ENCODE results near the gene UGT1A9.

The UGT1A9 gene

GRCh38 chr2:233799716-233800115, 128.0 kb downstream of the UGT1A9 start:
- no peak overlapping the region for H3K4me3 Mint-ChIP-seq
- H3K36me3 Mint-ChIP-seq = no peaks in the 10 kb centered on the region
- no peaks in the 10 kb centered on the region for H3K4me1 Mint-ChIP-seq (ENCODE audit: low read depth)
- H3K9me3 Mint-ChIP-seq (ENCODE audit: low read depth) = no peaks in the 10 kb centered on the region
- H3K27ac Mint-ChIP-seq = no peak overlapping the region
- H3K27me3 Mint-ChIP-seq = peaks cover 6% of the 10 kb centered on the region

DNA sequence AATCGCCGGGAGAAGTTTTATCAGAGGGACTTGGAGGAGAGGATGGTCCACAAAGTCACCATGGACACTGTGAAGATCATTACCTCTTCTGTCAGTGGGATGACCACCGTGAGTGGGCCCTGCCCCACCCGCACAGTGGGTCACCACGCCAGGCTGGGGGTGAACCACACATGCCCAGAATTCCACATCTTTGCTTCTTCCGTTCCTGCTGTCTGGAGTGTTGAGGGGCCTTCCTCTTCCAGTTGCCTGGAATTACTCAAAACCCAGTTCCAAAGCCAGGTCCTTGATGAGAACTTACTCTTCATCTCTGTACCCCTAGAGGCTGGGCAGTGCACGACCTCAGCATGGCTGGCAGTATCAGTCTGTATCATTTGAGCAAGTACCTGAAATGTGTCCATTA, 128.5 kb downstream of the UGT1A9 start:
- no peaks in the 10 kb centered on the region for H3K36me3 Mint-ChIP-seq
- H3K9me3 Mint-ChIP-seq (ENCODE audit: low read depth) = no peaks in the 10 kb centered on the region
- H3K4me3 Mint-ChIP-seq = no peak overlapping the region
- H3K27ac Mint-ChIP-seq = no peak overlapping the region
- peaks cover 6% of the 10 kb centered on the region for H3K27me3 Mint-ChIP-seq
- H3K4me1 Mint-ChIP-seq (ENCODE audit: low read depth) = no peaks in the 10 kb centered on the region

DNA sequence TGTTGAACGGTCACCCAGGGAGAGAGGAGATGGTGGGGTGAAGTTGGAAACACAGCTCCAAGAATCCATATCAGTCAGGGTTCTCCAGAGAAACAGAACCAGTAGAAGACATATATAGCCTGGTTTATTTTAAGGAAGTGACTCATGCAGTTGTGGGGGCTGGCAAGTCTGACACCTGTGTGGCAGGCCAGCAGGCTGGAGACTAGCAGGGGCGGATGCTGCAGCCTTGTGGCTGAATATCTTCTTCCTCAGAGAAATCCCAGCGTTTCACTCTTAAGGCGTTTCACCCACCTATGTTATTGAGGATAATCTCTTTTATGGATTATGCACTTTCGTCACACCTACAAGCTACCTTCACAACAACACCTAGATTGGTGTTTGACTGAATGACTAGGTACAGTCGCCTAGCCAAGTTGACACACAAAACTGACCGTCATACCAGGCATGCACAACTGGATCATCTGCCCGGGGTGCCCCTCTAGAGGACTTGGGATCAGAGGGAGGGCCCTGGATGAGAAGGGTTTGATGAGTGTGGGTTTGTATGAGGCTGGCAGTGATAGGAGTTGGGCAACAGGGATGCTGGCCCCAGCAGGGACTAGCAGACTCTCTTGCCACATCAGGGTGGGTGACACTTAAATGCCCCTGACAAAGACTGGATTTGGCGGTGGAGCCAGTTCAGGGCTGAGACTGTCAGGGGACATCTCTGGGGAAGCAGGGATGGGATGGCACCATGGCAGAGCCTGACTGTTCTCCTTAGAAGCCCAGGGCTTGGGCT, 129.8 kb downstream of the UGT1A9 start:
- Mint-ChIP-seq H3K4me3 (no peak overlapping the region), H3K36me3 (no peaks in the 10 kb centered on the region), H3K4me1 (ENCODE audit: low read depth) (no peaks in the 10 kb centered on the region), H3K27me3 (peaks cover 6% of the 10 kb centered on the region), H3K9me3 (ENCODE audit: low read depth) (no peaks in the 10 kb centered on the region), H3K27ac (no peak overlapping the region)

GRCh38 chr2:233802132-233802815, 130.6 kb downstream of the UGT1A9 start:
- no peak overlapping the region for H3K27ac Mint-ChIP-seq
- H3K9me3 Mint-ChIP-seq (ENCODE audit: low read depth) = no peaks in the 10 kb centered on the region
- H3K36me3 Mint-ChIP-seq = no peaks in the 10 kb centered on the region
- H3K4me1 Mint-ChIP-seq (ENCODE audit: low read depth) = no peaks in the 10 kb centered on the region
- no peak overlapping the region for H3K4me3 Mint-ChIP-seq
- peaks cover 6% of the 10 kb centered on the region for H3K27me3 Mint-ChIP-seq

DNA sequence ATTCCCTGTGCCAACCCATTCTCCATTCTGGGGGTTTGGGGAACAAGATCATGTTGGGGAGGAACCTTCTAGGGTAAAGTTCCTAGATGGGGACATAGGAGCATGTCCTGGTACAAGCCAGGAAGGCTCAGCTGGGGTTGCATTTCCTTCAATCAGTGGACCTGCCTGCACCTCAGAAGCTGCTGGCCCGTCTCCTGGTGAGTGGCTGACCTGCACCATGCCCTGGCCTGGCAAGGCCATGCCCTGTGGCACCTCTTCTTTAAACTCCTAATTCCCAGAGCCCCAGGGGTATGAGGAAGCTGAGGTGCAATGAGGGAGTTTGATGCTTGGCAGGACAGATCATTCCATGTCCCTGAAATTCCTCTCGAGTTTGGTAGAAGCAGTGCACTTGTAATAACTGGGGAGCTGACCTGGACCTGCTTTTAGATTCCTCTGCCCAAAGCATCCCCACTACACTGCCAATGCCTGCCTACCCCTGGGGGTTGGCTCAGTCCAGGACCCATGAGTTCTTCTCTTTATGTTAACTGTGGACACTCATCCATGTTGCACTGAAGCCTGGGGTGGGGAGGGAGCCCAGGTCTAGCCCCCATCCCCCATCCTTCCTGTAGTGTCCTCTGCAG, 131.7 kb downstream of the UGT1A9 start:
- Mint-ChIP-seq H3K27ac (no peak overlapping the region), H3K9me3 (ENCODE audit: low read depth) (no peaks in the 10 kb centered on the region), H3K4me1 (ENCODE audit: low read depth) (no peaks in the 10 kb centered on the region), H3K4me3 (no peak overlapping the region), H3K36me3 (no peaks in the 10 kb centered on the region), H3K27me3 (peaks cover 6% of the 10 kb centered on the region)

GRCh38 chr2:233803994-233804393, 132.3 kb downstream of the UGT1A9 start:
- H3K27me3 Mint-ChIP-seq = peaks cover 6% of the 10 kb centered on the region
- no peak overlapping the region for H3K4me3 Mint-ChIP-seq
- no peaks in the 10 kb centered on the region for H3K36me3 Mint-ChIP-seq
- H3K9me3 Mint-ChIP-seq (ENCODE audit: low read depth) = no peaks in the 10 kb centered on the region
- no peak overlapping the region for H3K27ac Mint-ChIP-seq
- H3K4me1 Mint-ChIP-seq (ENCODE audit: low read depth) = no peaks in the 10 kb centered on the region

DNA sequence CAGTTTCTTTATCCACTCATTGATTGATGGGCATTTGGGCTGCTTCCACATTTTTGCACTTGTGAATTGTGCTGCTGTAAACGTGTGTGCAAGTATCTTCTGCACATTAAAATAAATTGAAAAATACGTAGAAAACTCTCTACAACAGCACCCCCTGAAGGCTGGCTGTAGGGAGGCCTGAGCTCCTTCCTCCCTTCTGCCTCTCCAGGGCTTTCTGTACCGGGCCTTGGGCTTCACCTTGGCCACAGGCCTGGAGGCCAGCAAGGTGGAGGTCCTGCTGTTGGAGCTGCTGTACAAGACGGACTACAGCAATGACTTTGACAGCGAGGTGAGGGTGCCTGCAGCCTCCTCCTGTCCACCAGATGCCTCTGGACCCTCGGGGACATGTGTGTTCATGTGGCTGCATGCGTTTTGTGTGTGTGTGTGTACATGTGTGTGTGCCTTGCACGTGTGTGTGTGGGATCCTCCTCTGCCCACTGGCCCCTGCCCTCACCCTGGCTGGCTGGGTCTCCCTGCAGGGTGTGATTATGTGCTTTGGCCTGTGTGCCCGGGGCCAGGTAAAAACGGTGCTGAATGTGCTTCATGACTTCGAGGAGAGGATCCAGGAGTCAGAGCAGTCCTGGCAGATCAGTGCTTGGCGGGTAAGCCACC, 135.6 kb downstream of the UGT1A9 start:
- Mint-ChIP-seq H3K27me3 (peaks cover 7% of the 10 kb centered on the region), H3K9me3 (ENCODE audit: low read depth) (no peaks in the 10 kb centered on the region), H3K27ac (no peak overlapping the region), H3K36me3 (no peaks in the 10 kb centered on the region), H3K4me3 (no peak overlapping the region), H3K4me1 (ENCODE audit: low read depth) (no peaks in the 10 kb centered on the region)

DNA sequence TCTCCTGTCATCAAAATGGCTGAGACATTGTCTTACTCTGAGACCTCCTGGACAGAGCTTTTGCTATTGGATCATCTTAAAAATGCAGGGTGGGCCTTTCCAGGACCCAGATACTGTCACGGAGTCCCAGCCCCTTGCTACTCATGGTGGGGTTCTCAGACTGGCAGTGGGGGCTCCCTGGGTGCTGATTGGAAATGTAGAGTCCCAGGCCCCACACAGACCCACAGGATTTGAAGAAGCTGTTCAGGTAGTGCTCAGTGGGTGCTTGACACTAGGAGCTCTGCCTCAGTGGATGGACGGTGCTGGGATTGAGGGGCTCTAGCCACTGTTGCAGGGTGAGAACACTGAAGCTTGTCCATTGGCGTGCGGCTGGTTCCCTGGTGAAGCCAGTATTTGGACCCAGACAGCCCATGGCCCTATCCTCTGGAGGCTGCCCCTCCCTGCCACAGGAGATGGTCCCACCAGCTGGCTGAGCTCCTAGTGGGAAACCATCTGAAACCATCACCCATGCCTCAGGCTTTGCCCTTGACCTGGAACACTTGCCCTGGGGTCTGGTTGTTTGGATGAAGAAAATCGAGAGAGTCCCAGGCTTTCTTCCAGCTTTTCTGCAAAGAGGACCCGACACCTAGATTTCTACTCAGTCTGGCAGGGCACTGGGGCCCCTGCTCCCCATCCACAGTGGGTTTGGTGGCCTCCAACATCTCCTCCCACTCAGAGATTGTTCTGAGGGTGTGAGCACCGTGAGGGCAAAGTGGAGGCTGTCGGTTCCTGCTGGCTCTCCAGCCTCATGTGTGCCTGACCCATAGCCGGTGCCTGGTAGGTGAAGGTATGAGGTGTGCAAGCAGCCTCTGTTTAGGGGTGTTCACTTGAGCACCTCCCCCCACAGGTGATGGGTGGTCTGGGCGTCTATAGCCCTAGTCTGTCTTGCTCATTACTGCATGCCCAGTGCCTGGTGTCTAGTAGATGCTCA, 136.6 kb downstream of the UGT1A9 start:
- Mint-ChIP-seq H3K9me3 (ENCODE audit: low read depth) (no peaks in the 10 kb centered on the region), H3K4me3 (no peak overlapping the region), H3K27me3 (peaks cover 4% of the 10 kb centered on the region), H3K4me1 (ENCODE audit: low read depth) (no peaks in the 10 kb centered on the region), H3K27ac (no peak overlapping the region), H3K36me3 (no peaks in the 10 kb centered on the region)

DNA sequence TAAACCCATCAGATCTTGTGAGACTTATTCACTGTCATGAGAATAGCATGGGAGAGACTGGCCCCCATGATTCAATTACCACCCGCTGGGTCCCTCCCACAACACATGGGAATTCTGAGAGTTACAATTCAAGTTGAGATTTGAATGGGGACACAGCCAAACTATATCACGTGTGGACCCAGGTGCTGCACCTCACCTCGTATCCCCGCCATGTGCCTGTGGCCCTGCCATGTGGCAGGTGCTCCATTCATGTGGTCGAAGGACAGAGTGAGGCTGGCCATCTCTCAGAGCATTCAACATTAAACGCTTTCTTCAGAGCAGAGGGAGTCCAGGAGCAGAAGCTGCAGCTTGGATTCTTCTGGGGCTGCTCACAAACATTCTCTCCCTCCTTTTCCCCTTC, 138.7 kb downstream of the UGT1A9 start:
- Mint-ChIP-seq H3K27me3 (peaks cover 1% of the 10 kb centered on the region), H3K9me3 (ENCODE audit: low read depth) (no peaks in the 10 kb centered on the region), H3K36me3 (no peaks in the 10 kb centered on the region), H3K27ac (no peak overlapping the region), H3K4me1 (ENCODE audit: low read depth) (no peaks in the 10 kb centered on the region), H3K4me3 (no peak overlapping the region)

GRCh38 chr2:233811087-233811486, 139.4 kb downstream of the UGT1A9 start:
- no peak overlapping the region for H3K4me3 Mint-ChIP-seq
- no peaks in the 10 kb centered on the region for H3K4me1 Mint-ChIP-seq (ENCODE audit: low read depth)
- no peak overlapping the region for H3K27ac Mint-ChIP-seq
- H3K9me3 Mint-ChIP-seq (ENCODE audit: low read depth) = no peaks in the 10 kb centered on the region
- no peaks in the 10 kb centered on the region for H3K36me3 Mint-ChIP-seq
- H3K27me3 Mint-ChIP-seq = peaks cover 1% of the 10 kb centered on the region

- H3K4me1 Mint-ChIP-seq (ENCODE audit: low read depth) = no peaks in the 10 kb centered on the region
- H3K4me3 Mint-ChIP-seq = no peak overlapping the region
- no peaks in the 10 kb centered on the region for H3K36me3 Mint-ChIP-seq
- no peaks in the 10 kb centered on the region for H3K9me3 Mint-ChIP-seq (ENCODE audit: low read depth)
- H3K27ac Mint-ChIP-seq = no peak overlapping the region
- H3K27me3 Mint-ChIP-seq = peaks cover 1% of the 10 kb centered on the region
Observed at GRCh38 chr2:233811732-233812131, 140.0 kb downstream of the UGT1A9 start.

GRCh38 chr2:233813236-233814055, 141.7 kb downstream of the UGT1A9 start:
- H3K27me3 Mint-ChIP-seq = peaks cover 3% of the 10 kb centered on the region
- peaks cover 2% of the 10 kb centered on the region for H3K4me1 Mint-ChIP-seq (ENCODE audit: low read depth)
- no peaks in the 10 kb centered on the region for H3K36me3 Mint-ChIP-seq
- no peak overlapping the region for H3K27ac Mint-ChIP-seq
- H3K9me3 Mint-ChIP-seq (ENCODE audit: low read depth) = no peaks in the 10 kb centered on the region
- H3K4me3 Mint-ChIP-seq = no peak overlapping the region

- Mint-ChIP-seq H3K36me3 (no peaks in the 10 kb centered on the region), H3K4me1 (ENCODE audit: low read depth) (peaks cover 2% of the 10 kb centered on the region)
Observed at GRCh38 chr2:233814056-233814835, 142.5 kb downstream of the UGT1A9 start.

More at GRCh38 chr2:233814056-233814835, 142.5 kb downstream of the UGT1A9 start:
- Mint-ChIP-seq H3K9me3 (ENCODE audit: low read depth) (no peaks in the 10 kb centered on the region), H3K27me3 (peaks cover 3% of the 10 kb centered on the region), H3K27ac (no peak overlapping the region), H3K4me3 (no peak overlapping the region)
